Erythroblast (primary cell): ENCODE measurements around the gene STAT1.

Experiments
- GATA1 ChIP-seq: IDR thresholded peaks from 2 replicates; pipeline ENCODE4 v1.6.1; 2011; ENCODE audit warnings: low read depth, mild to moderate bottlenecking, control low read depth, low read length, moderate library complexity
- POLR2A ChIP-seq: IDR thresholded peaks from 2 replicates; pipeline ENCODE4 v1.6.1; 2011; ENCODE audit warnings: mild to moderate bottlenecking, low read length

GRCh38 chr2:191051825-191052778 lies 38.1 kb upstream of the STAT1 start:
- TF ChIP-seq GATA1: no peak
- no peak for TF ChIP-seq POLR2A
